Activated naive CD4-positive, alpha-beta T cell treated with anti-CD3 and anti-CD28 coated beads, Interleukin-2, amount 50 U/mL, for 72 hours (primary cell): ENCODE data around the gene FAM216B. TPM values are rescaled to one million over a fixed set of nuclear protein-coding genes. Genes with fewer than 3 reads are reported as not detected.
A peak's percentile ranks its signal among the peaks of the same experiment; 100 is the strongest.
"Not testable (repeated sequence)": the region's sequence is repeated elsewhere in the genome, so short reads cannot be mapped to it uniquely, and the experiment has no call there.

Experiments
- ATAC-seq, 2 donors: fragments of 150-1000 bp; cut with Tn5 transposase; 2 replicates each; pipeline ENCODE4 v1.10.0; 2021; ENCODE audit warnings: mild to moderate bottlenecking in 2 of 2, moderate library complexity in 2 of 2
- DNase-seq, 2 donors: peaks; one replicate each; pipeline ENCODE4 v3.0.0; 2021 to 2022; ENCODE audit warnings: low spot score in 2 of 2
- H3K27ac Mint-ChIP-seq, 2 donors: one replicate each; pipeline ENCODE4 v1.8.0; 2022; ENCODE audit warnings: mild to moderate bottlenecking in 2 of 2, mixed read lengths in 2 of 2
- H3K36me3 Mint-ChIP-seq, 2 donors: one replicate each; pipeline ENCODE4 v1.8.0; 2022; ENCODE audit warnings: mixed read lengths in 2 of 2
- H3K9me3 Mint-ChIP-seq, 2 donors: one replicate each; pipeline ENCODE4 v1.8.0; 2022; ENCODE audit warnings: mixed read lengths in 2 of 2
- total RNA-seq, 2 donors: library from RNA; stranded (reverse); gene quantifications; one replicate each; pipeline ENCODE4 v1.2.3, GENCODE V29; 2022

FAM216B gene
- total RNA-seq, 2 donors from 2014 or later, result not detected

DNA sequence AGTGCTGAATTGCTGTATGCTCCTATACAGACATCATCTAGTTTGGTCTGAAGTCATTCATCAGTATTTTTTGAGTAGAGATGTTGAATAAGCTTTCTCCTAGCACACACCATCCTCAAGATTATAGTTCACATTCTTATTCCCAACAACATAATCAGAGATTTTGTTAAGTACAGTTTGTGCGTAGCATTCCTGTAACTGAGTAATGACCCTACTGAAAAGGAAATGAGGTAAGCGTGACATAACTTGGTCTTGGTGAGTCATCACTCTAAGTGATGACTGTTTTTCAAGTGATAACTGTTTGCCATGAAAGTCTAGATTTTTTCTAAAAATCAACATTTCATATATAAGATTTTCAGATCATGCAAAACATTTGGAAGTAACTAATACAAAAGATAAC is 18.5 kb upstream of the FAM216B start:
- no peak for DNase-seq
- no peak for ATAC-seq
- Mint-ChIP-seq H3K36me3 (no peaks in the 10 kb centered on the region), H3K27ac (no peak overlapping the region), H3K9me3 (peaks cover 0 to 5% of the 10 kb centered on the region in 2 donors)

DNA sequence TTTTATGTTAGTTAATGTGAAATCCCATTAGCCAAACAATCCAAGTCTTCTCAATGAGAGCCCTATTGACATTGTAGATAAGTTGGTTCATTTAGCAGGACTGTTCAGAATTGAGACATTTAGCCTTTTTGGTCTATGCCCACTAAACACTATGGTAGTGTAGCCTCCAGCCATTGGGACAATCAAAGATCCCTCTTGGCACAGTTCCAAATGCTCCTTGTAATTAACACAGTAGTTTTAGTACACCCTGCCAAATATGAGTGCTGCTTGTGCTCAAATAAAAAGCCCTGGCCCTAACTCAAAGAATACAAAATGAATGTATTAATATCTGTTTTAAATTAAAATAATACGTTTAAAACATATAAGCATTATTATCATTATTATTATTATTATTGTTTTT is 15.4 kb upstream of the FAM216B start:
- H3K27ac Mint-ChIP-seq, result no peak overlapping the region
- H3K36me3 Mint-ChIP-seq, result no peaks in the 10 kb centered on the region
- ATAC-seq, result no peak
- H3K9me3 Mint-ChIP-seq, result peaks cover 0 to 5% of the 10 kb centered on the region in 2 donors
- DNase-seq, result no peak

DNA sequence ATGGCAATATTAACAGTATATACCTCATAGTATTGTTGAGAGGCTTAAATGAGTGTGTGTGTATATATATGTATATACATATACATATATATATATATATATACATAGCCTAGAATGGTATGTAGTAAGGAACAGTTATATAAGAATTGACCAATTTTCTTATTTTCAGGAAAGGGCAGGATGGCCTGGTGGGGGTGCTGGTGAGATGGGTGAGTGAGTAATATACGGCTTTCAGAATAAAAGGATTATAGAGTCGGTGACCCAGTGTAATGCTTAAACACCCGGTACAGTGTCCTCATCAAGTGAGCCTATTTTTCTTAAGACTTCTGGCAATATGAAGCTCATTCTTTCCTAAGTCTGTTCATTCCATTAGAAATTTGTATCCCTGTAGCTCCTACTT is 11.7 kb upstream of the FAM216B start:
- DNase-seq (no peak), ATAC-seq (no peak)
- no peak overlapping the region for H3K27ac Mint-ChIP-seq
- peaks cover 7 to 8% of the 10 kb centered on the region in 2 donors for H3K9me3 Mint-ChIP-seq
- no peaks in the 10 kb centered on the region for H3K36me3 Mint-ChIP-seq

DNA sequence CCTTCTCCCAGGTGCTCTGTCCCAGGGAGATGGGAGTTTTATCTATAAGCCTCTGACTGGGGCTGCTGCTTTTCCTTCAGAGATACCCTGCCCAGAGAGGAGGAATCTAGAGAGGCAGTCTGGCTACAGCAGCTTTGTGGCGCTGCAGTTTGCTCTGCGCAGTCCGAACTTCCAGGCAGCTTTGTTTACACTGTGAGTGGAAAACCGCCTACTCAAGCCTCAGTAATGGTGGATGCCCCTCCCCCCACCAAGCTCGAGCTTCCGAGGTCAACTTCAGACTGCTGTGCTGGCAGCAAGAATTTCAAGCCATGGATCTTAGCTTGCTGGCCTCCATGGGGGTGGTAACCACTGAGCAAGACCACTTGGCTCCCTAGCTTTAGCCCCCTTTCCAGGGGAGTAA is 4.8 kb upstream of the FAM216B start:
- ATAC-seq, DNase-seq, H3K27ac Mint-ChIP-seq, H3K36me3 Mint-ChIP-seq: not testable (repeated sequence)
- H3K9me3 Mint-ChIP-seq, result peaks cover 7 to 15% of the 10 kb centered on the region in 2 donors

DNA sequence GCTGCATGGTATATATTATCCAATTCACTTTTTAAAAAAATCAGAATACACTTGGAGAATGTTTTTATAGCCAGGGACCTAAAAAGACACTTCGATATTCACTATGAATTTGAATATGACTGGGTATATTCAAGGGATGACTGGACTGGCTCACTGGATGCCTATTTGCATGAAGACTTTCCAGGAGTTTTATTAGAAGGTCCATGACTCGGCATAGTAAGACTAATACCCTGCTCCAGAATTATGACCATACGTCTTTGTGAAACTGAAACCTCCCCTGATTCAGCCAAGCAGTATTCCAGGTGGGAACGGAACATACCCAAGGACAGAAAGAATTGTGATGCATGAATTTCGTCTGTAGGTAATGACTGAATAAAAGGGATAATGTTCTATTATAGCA is 3.9 kb upstream of the FAM216B start:
- DNase-seq (no peak), ATAC-seq (no peak)
- Mint-ChIP-seq H3K27ac (no peak overlapping the region), H3K9me3 (peaks cover 7 to 15% of the 10 kb centered on the region in 2 donors), H3K36me3 (no peaks in the 10 kb centered on the region)

DNA sequence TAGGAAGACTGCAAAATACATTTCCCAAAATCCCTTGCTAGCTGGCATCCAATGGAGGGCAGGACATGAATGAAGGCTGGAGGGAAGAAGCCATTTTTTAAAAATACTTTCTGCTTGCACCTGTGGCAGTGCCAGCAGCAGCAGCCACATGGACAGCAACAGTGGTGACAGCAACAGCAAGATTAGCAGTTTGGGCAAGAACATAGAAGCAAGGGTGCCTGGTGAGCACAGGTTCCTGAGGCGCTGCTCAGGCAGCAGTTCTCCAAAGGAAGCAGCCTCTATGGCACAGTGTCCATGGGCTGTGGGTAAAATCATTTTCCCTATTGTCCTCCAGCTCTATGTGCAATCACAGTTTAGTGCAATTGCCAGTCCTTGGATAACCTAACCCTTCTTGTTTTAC is 1.3 kb upstream of the FAM216B start:
- DNase-seq, result no peak
- H3K27ac Mint-ChIP-seq, result no peak overlapping the region
- no peak for ATAC-seq
- H3K36me3 Mint-ChIP-seq, result no peaks in the 10 kb centered on the region
- peaks cover 0 to 7% of the 10 kb centered on the region in 2 donors for H3K9me3 Mint-ChIP-seq

DNA sequence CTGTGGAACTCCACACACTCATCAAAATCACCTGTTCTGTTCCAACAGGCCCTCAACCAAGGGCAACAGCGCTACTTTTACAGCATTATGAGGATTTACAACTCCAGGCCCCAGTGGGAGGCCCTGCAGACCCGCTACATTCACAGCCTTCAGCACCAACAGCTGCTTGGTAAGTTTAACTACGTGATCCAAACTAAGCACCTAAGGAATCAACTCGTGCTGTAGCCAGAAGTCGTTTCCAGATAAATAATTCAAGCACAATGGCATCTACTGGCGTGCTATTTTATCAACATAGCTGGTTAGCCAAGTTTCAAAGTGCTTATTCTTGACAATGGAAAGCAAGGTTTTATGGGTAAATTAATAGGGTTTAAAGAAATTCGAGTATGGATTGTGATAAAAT is 5.3 kb downstream of the FAM216B start:
- no peaks in the 10 kb centered on the region for H3K9me3 Mint-ChIP-seq
- no peak for DNase-seq
- ATAC-seq, result no peak
- H3K36me3 Mint-ChIP-seq, result no peaks in the 10 kb centered on the region
- H3K27ac Mint-ChIP-seq, result no peak overlapping the region

DNA sequence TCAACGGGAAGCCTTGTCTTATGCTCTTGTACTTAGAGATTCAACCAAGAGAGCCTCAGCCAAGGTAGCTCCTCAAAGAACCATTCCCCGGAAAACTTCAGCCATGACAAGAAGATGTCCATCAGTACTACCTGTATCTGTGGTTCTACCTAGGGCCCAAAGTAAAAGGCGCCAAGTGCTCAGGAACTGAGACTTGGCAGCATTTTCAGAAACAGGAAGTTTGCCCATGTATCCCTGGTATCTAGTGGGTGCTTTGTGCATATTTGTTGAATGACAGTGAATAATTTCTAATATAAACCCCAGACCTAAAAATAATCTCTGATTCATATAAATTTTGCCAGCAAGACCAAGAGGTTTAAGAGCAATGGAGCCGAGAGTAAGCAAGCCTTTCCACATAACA is 7.2 kb downstream of the FAM216B start:
- ATAC-seq (no peak), DNase-seq (no peak)
- Mint-ChIP-seq H3K9me3 (no peaks in the 10 kb centered on the region), H3K27ac (no peak overlapping the region), H3K36me3 (no peaks in the 10 kb centered on the region)

DNA sequence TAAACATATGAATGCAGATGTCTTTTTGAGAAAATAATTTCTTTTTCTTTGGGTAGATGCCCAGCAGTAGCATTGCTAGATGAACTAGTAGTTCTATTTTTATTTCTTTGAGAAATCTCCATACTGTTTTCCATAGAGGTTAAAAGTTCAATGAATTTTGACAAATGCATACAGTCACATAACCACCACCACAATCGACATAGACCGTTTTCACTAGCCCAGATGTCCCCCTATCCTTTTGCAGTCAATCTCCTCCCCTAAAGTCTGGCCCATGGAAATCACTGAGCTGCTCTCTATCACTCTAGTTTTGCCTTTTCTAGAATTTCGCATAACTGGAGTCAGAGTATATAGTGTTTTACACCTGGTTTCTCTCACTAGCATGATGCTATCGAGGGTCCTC is 10.8 kb downstream of the FAM216B start:
- Mint-ChIP-seq H3K9me3 (no peaks in the 10 kb centered on the region), H3K36me3 (no peaks in the 10 kb centered on the region), H3K27ac (no peak overlapping the region)
- DNase-seq (no peak), ATAC-seq (no peak)

DNA sequence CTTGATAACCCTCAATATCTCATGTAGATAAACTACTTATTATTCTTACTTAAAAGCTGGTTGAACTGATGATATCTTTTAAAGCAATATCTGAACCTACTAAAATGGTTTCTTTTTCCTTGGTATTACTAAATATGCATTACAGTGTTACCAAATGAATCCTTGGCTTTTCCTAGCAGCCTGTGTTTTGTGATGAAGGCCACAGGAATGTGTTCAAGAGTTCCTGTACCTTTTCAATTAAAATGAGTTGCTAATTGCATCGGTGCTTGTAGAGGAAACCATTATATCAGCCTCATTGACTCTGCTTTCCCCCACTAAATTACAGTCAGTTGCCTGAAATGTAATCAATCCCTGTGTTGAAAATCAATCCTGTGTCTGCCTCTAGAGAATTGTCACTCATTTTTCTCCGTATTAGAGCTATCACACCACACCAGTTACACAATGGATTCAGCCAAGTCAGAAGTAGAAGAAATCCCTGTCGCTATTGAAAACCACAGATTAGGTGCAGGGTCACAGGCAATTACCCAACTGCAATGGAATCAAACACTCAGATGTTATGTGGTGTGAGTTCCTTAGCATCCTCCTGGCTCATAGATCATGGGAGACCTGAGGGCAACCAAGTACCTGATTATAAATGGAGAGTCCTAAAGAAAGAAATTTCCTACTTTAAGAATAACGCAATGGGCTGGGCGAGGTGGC is 13.3 kb downstream of the FAM216B start:
- DNase-seq (no peak), ATAC-seq (no peak)
- H3K27ac Mint-ChIP-seq, result no peak overlapping the region
- no peaks in the 10 kb centered on the region for H3K36me3 Mint-ChIP-seq
- H3K9me3 Mint-ChIP-seq, result no peaks in the 10 kb centered on the region

- Mint-ChIP-seq H3K9me3 (no peaks in the 10 kb centered on the region), H3K27ac (no peak overlapping the region), H3K36me3 (no peaks in the 10 kb centered on the region)
- DNase-seq (no peak), ATAC-seq (no peak)
These were observed 14.3 kb downstream of the FAM216B start for GRCh38 chr13:42795666-42796065.

GRCh38 chr13:42796747-42797356 is 15.5 kb downstream of the FAM216B start:
- DNase-seq (no peak), ATAC-seq (no peak)
- Mint-ChIP-seq H3K9me3 (no peaks in the 10 kb centered on the region), H3K36me3 (no peaks in the 10 kb centered on the region), H3K27ac (no peak overlapping the region)

- no peak for DNase-seq
- H3K36me3 Mint-ChIP-seq, result no peaks in the 10 kb centered on the region
- no peak for ATAC-seq
- H3K27ac Mint-ChIP-seq, result no peak overlapping the region
- no peaks in the 10 kb centered on the region for H3K9me3 Mint-ChIP-seq
These were observed 16.7 kb downstream of the FAM216B start for GRCh38 chr13:42798118-42798517.

- Mint-ChIP-seq H3K36me3 (no peaks in the 10 kb centered on the region), H3K27ac (no peak overlapping the region), H3K9me3 (no peaks in the 10 kb centered on the region)
- ATAC-seq (no peak), DNase-seq (no peak)
These were observed 18.8 kb downstream of the FAM216B start for GRCh38 chr13:42800109-42800643.

- Mint-ChIP-seq H3K36me3 (no peaks in the 10 kb centered on the region), H3K27ac (no peak overlapping the region), H3K9me3 (no peaks in the 10 kb centered on the region)
- no peak for ATAC-seq
- no peak for DNase-seq
These were observed 22.3 kb downstream of the FAM216B start for GRCh38 chr13:42803563-42804204.

DNA sequence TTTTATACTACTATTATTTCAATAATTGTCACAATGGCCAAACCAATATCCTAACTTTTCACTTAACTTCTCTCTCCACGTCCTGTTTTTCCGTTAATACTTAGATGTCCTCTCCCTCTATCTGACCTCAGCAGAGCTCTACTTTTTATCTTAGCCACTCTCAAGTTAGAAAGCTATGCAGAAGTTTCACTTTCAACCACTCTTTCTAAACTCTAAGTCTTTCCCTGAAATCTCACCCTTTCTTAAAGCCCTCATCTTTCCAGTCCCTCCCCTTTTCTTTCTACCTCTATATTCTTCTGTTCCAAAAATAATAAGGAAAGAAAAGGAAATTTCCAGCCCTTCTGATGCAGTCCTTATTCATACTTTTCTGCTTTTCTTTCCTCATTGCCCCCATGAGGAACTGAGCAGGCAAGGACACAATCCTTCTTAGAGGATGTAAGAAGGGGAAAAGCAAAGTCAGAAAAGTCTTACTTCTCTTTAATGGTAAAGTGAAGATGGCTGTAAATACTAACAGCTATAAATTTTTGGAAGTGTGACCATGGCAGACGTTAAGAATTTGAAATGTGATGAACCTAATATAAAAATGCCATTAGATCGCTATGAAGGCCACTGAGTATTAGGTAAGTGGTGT is 23.0 kb downstream of the FAM216B start:
- Mint-ChIP-seq H3K9me3 (no peaks in the 10 kb centered on the region), H3K27ac (no peak overlapping the region), H3K36me3 (no peaks in the 10 kb centered on the region)
- ATAC-seq (peak; percentile 43 to 59), DNase-seq (no peak)

DNA sequence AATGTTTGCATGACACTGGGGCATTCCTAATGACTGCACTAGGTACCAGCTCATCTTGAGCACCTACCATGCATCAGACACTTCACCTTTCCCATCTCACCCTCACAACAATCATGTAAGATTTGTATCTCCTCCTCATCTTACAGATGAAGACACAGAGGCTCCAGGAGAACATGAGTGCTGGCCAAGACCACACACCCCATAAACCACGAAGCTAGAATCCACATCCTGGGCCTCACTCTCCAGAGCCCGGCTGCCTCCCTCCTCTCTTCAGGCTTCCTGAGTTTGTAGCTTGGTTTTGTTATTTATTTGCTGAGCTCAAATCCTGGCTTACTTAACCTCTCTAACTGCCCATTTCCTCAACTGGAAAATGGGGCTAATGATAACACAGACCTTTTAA is 25.9 kb downstream of the FAM216B start:
- Mint-ChIP-seq H3K36me3 (no peaks in the 10 kb centered on the region), H3K9me3 (no peaks in the 10 kb centered on the region), H3K27ac (no peak overlapping the region)
- ATAC-seq (peak in 1 of 2 donors; percentile 44), DNase-seq (no peak)
